ENCODE results near the gene ZNF614.
"Not testable (repeated sequence)": the region's sequence is repeated elsewhere in the genome, so short reads cannot be mapped to it uniquely, and the experiment has no call there.

Gene ZNF614

GRCh38 chr19:52028027-52028779 is at the start of gene ZNF614:
Gene ZNF614, minus strand, starts transcription at chr19:52028379. Its CDS starts 2,634 bp downstream, at chr19:52025745.
- DNase-seq (ENCODE audit: low spot score) = peak; percentile 94

GRCh38 chr19:52070496-52070895 is 42.3 kb upstream of the ZNF614 start:
- no peak for DNase-seq (ENCODE audit: low spot score)

- no peak for DNase-seq (ENCODE audit: low spot score)
Measured at GRCh38 chr19:52069653-52070052, 41.5 kb upstream of the ZNF614 start.

- no peak for DNase-seq (ENCODE audit: low spot score)
Measured at GRCh38 chr19:52066258-52066863, 38.2 kb upstream of the ZNF614 start.

GRCh38 chr19:52065399-52065798 is 37.2 kb upstream of the ZNF614 start:
- no peak for DNase-seq (ENCODE audit: low spot score)

GRCh38 chr19:52056480-52056879 is 28.3 kb upstream of the ZNF614 start:
- DNase-seq (ENCODE audit: low spot score) = not testable (repeated sequence)

GRCh38 chr19:52051736-52052135 is 23.6 kb upstream of the ZNF614 start:
- not testable (repeated sequence) for DNase-seq (ENCODE audit: low spot score)

GRCh38 chr19:52048555-52049501 is 20.6 kb upstream of the ZNF614 start, which contains the start of gene ZNF432:
Gene ZNF432, minus strand, starts transcription at chr19:52048838. Its CDS starts 1,970 bp downstream, at chr19:52046868.
- peak; percentile 96 for DNase-seq (ENCODE audit: low spot score)

GRCh38 chr19:52039169-52039568 is 11.0 kb upstream of the ZNF614 start:
- DNase-seq (ENCODE audit: low spot score) = no peak

- no peak for DNase-seq (ENCODE audit: low spot score)
Measured at GRCh38 chr19:52034051-52034728, 6.0 kb upstream of the ZNF614 start.

- DNase-seq (ENCODE audit: low spot score) = no peak
Measured at GRCh38 chr19:52028780-52029123, 573 bp upstream of the ZNF614 start.

- DNase-seq (ENCODE audit: low spot score) = not testable (repeated sequence)
Measured at GRCh38 chr19:52026255-52026990, 1.8 kb downstream of the ZNF614 start.

- DNase-seq (ENCODE audit: low spot score) = not testable (repeated sequence)
Measured at GRCh38 chr19:52024478-52024877, 3.7 kb downstream of the ZNF614 start.

- DNase-seq (ENCODE audit: low spot score) = no peak
Measured at GRCh38 chr19:52022193-52022592, 6.0 kb downstream of the ZNF614 start.

GRCh38 chr19:52020506-52020905 is 7.7 kb downstream of the ZNF614 start:
- no peak for DNase-seq (ENCODE audit: low spot score)

- no peak for DNase-seq (ENCODE audit: low spot score)
Measured at GRCh38 chr19:52010674-52011073, 17.5 kb downstream of the ZNF614 start.

- peak; percentile 95 for DNase-seq (ENCODE audit: low spot score)
Measured at GRCh38 chr19:52007806-52008557, 20.2 kb downstream of the ZNF614 start, which contains the start of gene ZNF615. Gene ZNF615, minus strand, starts transcription at chr19:52008211. Its CDS starts 4,500 bp downstream, at chr19:52003711.

- DNase-seq (ENCODE audit: low spot score) = no peak
Measured at GRCh38 chr19:52007451-52007805, 20.8 kb downstream of the ZNF614 start.

- DNase-seq (ENCODE audit: low spot score) = no peak
Measured at GRCh38 chr19:51994048-51994644, 34.0 kb downstream of the ZNF614 start.

GRCh38 chr19:51993422-51993821 is 34.8 kb downstream of the ZNF614 start:
- no peak for DNase-seq (ENCODE audit: low spot score)

Data from left forelimb (tissue), 1 donor.